ENCODE data around the gene FMC1. TPM values are rescaled to one million over a fixed set of nuclear protein-coding genes. Genes with fewer than 3 reads are reported as not detected.

FMC1 gene
- total RNA-seq, 8 experiments from 2014 or later: 18.4 to 50.2 (median 31.6) TPM

DNA sequence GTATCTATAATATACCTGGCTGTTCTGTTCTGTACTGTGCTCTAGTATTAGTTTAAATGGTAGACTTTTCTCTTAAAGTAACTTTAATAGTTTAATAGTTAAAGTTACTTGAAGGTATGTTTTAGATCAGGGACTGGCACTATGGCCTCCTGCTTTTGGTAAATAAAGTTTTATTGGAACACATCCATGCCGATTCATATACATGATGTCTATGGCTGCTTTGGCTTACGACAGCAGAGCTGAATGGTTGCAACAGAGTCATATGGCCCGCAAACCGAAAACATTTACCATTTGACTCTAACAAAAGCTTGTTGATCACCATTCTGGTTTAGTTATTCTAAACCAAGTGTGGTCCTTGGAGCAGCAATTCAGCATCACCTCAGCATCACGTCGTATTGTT is 25.3 kb downstream of the FMC1 start:
- H3K27ac ChIP-seq: no peak overlapping the region
- H3K4me1 ChIP-seq (replicated peaks in 1 of 2): peaks cover 2 to 6% of the 10 kb centered on the region in 2 donors
- 78 to 100% (median 96%) methylated on average over 3 to 6 of the region's 6 CpGs; no CpG with 5 or more reads in 3 of the 10 experiments for WGBS, 10 experiments
- ATAC-seq (replicated peaks in 6 of 8): no peak
- H3K4me3 ChIP-seq: no peak overlapping the region
- in situ Hi-C loops (cut with MboI; ENCODE audit: low pct_unique_long_range_greater_than_20kb in 2 of 9, low sequenced_read_pairs in 9 of 9, unreplicated experiment in 9 of 9): no loop called here

DNA sequence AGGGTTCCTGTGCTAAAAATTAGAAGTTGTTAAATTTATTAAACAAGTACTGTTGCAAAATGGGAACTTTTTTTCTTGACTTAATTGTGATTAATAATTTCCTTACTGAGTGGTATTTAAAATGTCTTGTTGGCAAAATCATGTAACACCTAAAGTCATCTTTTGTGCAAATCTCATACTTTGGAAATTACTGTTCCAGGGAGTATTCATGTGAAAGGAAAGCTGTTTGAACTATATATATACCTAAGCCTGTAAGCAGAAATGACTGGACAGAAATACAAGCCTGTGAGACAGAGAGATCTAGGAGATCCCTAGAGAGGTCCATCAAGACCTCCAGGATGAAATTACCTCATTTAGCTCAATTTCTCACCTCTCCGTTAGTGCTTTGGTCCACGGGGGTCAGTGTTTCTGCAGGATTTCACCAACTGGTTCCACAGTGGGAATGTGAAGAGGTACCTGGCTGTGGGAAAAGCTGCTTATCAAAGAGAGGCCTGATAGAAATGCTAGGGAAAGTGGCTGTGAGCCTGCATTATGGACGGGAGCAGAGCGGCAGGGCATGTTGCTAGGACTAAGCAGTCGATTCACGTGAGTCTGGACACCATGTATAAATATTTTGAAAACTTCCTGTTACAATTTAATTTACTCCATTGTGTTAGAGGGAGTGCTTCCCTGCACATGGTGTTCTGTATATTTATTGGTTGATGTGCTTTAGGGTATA is 26.5 kb downstream of the FMC1 start:
- ATAC-seq (replicated peaks in 6 of 8): no peak
- Histone ChIP-seq H3K27ac (no peak overlapping the region), H3K4me3 (no peak overlapping the region), H3K4me1 (replicated peaks in 1 of 2) (no peaks in the 10 kb centered on the region)
- in situ Hi-C loops (cut with MboI; ENCODE audit: low pct_unique_long_range_greater_than_20kb in 2 of 9, low sequenced_read_pairs in 9 of 9, unreplicated experiment in 9 of 9): no loop called here
- 70 to 100% (median 93%) methylated on average over 1 to 6 of the region's 6 CpGs; no CpG with 5 or more reads in 3 of the 10 experiments for WGBS, 10 experiments

DNA sequence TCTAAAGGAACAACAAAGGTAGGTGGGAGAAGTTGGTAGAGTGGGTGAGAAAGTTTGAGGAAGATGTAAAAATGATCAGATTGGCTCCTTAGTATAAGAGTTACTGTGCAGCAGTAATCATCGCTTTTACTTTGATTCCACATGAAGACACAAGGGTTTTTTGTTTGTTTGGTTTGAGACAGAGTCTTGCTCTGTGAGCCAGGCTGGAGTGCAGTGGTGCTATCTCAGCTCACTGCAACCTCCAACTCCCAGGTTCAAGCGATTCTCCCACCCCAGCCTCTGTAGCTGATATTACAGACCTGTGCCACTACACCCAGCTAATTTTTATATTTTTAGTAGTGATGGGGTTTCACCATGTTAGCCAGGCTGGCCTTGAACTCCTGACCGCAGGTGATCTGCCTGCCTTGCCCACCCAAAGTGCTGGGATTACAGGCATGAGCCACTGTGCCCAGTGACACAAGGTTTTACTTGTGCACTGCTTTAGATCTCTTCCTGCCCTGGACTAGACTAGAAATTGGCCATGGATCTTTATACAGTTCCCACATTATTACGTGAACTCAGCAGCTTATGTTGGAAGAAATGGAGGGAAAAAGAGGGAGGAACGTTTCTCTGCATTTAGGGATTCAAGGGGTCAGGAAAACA is 29.3 kb downstream of the FMC1 start:
- ATAC-seq (replicated peaks in 6 of 8): peak in 3 of 8 experiments; percentile 7 to 17 (median 12)
- H3K4me3 ChIP-seq: no peak overlapping the region
- H3K27ac ChIP-seq: no peak overlapping the region
- peaks cover 0 to 4% of the 10 kb centered on the region in 2 donors for H3K4me1 ChIP-seq (replicated peaks in 1 of 2)
- WGBS, 10 experiments: 46 to 100% (median 88%) methylated on average over 1 to 5 of the region's 5 CpGs; no CpG with 5 or more reads in 1 of the 10 experiments
- in situ Hi-C loops (cut with MboI; ENCODE audit: low pct_unique_long_range_greater_than_20kb in 2 of 9, low sequenced_read_pairs in 9 of 9, unreplicated experiment in 9 of 9): no loop called here

DNA sequence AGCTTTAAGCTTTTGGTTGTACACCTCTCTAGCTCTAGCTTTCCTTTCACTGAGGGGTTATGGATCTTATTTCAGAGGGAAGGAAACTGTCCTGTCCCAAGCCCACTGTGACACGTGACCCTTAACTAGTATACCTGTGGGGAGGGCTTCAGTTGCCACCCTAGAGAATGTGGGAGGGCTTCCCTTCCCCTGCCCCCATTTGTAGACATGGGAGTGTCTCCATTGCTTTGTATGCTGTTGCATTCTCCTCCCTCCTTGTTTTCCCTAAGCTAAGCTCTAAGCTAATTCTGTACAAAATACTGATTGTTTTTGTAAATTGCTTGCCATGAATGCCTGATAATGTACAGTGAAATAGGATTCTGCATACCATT is 29.8 kb downstream of the FMC1 start:
- WGBS, 10 experiments: 43 to 100% (median 100%) methylated on average over 1 of the region's 1 CpG; no CpG with 5 or more reads in 6 of the 10 experiments
- Histone ChIP-seq H3K4me1 (replicated peaks in 1 of 2) (peaks cover 0 to 4% of the 10 kb centered on the region in 2 donors), H3K4me3 (no peak overlapping the region), H3K27ac (no peak overlapping the region)
- peak in 3 of 8 experiments; percentile 15 to 41 (median 37) for ATAC-seq (replicated peaks in 6 of 8)
- in situ Hi-C loops (cut with MboI; ENCODE audit: low pct_unique_long_range_greater_than_20kb in 2 of 9, low sequenced_read_pairs in 9 of 9, unreplicated experiment in 9 of 9): no loop called here

DNA sequence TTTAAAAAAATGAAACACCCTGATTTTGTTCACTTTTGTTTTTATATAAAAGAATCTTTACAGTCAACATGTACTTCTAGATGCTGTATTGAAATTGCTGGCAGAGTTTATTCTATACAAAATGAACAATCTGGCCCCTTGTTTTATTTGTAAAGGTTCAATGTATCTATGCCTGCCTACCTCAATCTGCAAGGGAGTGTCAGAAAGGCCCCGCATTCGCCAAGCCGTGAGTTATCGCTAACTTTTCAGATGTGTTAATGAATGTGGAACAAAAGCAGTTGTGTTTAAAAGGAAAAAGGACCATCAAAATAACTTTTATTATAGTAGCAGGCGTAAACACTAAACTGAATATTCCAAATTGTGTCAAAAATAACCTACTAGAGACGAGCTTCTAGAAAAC is 33.1 kb downstream of the FMC1 start:
- ATAC-seq (replicated peaks in 6 of 8): no peak
- in situ Hi-C loops (cut with MboI; ENCODE audit: low pct_unique_long_range_greater_than_20kb in 2 of 9, low sequenced_read_pairs in 9 of 9, unreplicated experiment in 9 of 9): no loop called here
- Histone ChIP-seq H3K4me1 (replicated peaks in 1 of 2) (peaks cover 0 to 4% of the 10 kb centered on the region in 2 donors), H3K4me3 (no peak overlapping the region), H3K27ac (no peak overlapping the region)
- WGBS, 10 experiments: 28 to 91% (median 73%) methylated on average over 2 to 6 of the region's 6 CpGs

DNA sequence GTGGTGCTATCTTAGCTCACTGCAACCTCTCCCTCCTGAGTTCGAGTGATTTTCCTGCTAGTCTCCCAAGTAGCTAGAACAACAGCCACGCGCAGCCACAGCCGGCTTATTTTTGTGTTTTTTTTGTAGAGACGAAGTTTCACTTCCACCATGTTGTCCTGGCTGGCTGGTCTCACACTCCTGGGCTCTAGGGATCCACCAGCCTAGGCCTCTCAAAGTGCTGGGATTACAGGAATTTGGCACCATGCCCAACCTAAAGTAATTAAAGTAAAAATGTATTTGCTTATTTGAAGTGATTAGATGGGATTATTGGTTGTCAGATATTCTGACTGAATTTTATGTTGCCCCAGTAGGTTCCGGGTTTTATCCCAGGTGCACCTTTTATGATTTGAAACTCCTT is 41.3 kb downstream of the FMC1 start:
- WGBS, 10 experiments: 69 to 100% (median 100%) methylated on average over 1 to 6 of the region's 6 CpGs; no CpG with 5 or more reads in 1 of the 10 experiments
- no peak overlapping the region for H3K27ac ChIP-seq
- ATAC-seq (replicated peaks in 6 of 8): no peak
- in situ Hi-C loops (cut with MboI; ENCODE audit: low pct_unique_long_range_greater_than_20kb in 2 of 9, low sequenced_read_pairs in 9 of 9, unreplicated experiment in 9 of 9): no loop called here
- no peaks in the 10 kb centered on the region for H3K4me1 ChIP-seq (replicated peaks in 1 of 2)
- no peak overlapping the region for H3K4me3 ChIP-seq

DNA sequence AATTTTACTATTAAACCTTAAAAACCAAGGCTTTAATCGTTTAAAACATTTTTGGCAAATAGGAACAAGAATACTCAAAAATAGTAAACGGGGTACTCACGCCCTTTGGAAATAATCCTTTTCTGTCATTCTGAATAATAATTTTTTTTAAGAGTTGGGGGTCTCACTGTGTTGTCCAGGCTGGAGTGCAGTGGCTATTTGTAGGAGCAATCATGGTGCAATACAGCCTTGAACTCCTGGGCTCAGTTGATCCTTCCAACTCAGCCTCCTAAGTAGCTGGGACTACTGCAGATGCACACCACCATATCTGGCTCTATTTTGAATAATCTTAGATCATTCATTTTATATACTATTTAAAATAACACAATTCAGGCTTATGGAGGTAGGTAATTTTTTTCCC is 43.5 kb downstream of the FMC1 start:
- Histone ChIP-seq H3K4me1 (replicated peaks in 1 of 2) (peaks cover 0 to 2% of the 10 kb centered on the region in 2 donors), H3K27ac (no peak overlapping the region), H3K4me3 (no peak overlapping the region)
- 72 to 100% (median 94%) methylated on average over 2 to 3 of the region's 3 CpGs for WGBS, 10 experiments
- ATAC-seq (replicated peaks in 6 of 8): no peak
- in situ Hi-C loops (cut with MboI; ENCODE audit: low pct_unique_long_range_greater_than_20kb in 2 of 9, low sequenced_read_pairs in 9 of 9, unreplicated experiment in 9 of 9): no loop called here

DNA sequence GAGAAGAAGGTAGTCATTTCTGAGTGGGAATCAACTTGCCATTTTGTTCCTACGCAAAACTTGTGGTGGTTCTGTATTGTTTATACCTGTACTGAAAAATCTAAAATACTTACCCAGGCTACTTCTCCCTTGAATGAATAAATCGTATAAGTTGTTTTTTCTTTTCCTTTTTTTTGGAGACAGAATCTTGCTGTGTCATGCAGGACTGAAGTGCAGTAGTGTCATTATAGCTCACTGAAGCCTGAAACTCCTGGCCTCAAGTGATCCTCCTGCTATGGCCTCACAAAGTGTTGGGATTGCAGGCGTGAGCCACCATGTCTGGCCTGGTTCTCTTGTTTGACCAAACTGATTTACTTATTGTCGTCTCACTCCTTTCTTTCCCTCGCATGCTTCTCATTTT is 46.5 kb downstream of the FMC1 start:
- no peak for ATAC-seq (replicated peaks in 6 of 8)
- Histone ChIP-seq H3K4me1 (replicated peaks in 1 of 2) (peaks cover 0 to 2% of the 10 kb centered on the region in 2 donors), H3K4me3 (no peak overlapping the region), H3K27ac (no peak overlapping the region)
- WGBS, 10 experiments: 90 to 100% (median 98%) methylated on average over 2 to 5 of the region's 5 CpGs
- in situ Hi-C loops (cut with MboI; ENCODE audit: low pct_unique_long_range_greater_than_20kb in 2 of 9, low sequenced_read_pairs in 9 of 9, unreplicated experiment in 9 of 9): no loop called here

DNA sequence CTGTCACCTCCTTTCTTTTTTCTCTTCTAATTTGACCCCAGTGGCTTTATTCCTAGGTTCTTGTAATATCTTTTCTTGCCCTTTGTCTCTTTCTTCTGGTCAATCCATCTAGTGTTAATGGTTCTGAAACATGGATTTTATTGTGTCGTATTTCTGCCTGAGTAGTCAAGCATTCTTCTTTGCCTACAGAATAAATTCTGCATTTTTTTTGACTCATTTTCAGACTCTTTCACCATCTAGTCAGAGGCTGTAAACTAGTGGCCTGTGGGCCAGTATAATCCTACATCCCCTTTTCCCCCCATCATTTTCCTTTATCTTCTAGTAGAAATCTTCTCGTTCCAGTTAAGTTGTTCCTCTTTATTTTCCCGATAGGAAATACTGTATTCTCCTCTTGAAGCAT is 48.0 kb downstream of the FMC1 start:
- H3K4me1 ChIP-seq (replicated peaks in 1 of 2): peaks cover 0 to 2% of the 10 kb centered on the region in 2 donors
- H3K27ac ChIP-seq: no peak overlapping the region
- in situ Hi-C loops (cut with MboI; ENCODE audit: low pct_unique_long_range_greater_than_20kb in 2 of 9, low sequenced_read_pairs in 9 of 9, unreplicated experiment in 9 of 9): no loop called here
- WGBS, 10 experiments: 93 to 100% (median 99%) methylated on average over 2 to 3 of the region's 3 CpGs; no CpG with 5 or more reads in 1 of the 10 experiments
- ATAC-seq (replicated peaks in 6 of 8): no peak
- H3K4me3 ChIP-seq: no peak overlapping the region

DNA sequence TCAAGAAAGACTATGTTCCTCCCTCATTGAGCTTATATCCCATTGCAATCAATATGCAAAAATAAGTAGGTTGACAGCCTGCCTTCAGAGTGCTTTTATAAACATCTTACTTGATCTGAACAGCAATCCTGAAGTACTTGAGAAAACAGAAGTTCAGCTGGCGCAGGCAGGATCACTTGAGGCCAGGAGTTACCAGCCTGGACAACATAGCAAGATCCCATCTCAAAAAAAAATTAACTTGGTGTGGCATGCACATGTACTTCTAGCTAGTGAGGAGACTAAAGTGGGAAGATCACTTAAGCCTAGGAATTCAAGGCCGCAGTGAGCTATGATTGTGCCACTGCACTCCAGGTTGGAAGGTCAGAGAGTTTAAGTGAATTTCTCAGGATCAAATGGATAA is 48.6 kb downstream of the FMC1 start:
- H3K4me3 ChIP-seq: no peak overlapping the region
- peaks cover 0 to 2% of the 10 kb centered on the region in 2 donors for H3K4me1 ChIP-seq (replicated peaks in 1 of 2)
- no peak for ATAC-seq (replicated peaks in 6 of 8)
- no peak overlapping the region for H3K27ac ChIP-seq
- in situ Hi-C loops (cut with MboI; ENCODE audit: low pct_unique_long_range_greater_than_20kb in 2 of 9, low sequenced_read_pairs in 9 of 9, unreplicated experiment in 9 of 9): no loop called here
- 60 to 100% (median 96%) methylated on average over 1 to 2 of the region's 2 CpGs; no CpG with 5 or more reads in 1 of the 10 experiments for WGBS, 10 experiments

DNA sequence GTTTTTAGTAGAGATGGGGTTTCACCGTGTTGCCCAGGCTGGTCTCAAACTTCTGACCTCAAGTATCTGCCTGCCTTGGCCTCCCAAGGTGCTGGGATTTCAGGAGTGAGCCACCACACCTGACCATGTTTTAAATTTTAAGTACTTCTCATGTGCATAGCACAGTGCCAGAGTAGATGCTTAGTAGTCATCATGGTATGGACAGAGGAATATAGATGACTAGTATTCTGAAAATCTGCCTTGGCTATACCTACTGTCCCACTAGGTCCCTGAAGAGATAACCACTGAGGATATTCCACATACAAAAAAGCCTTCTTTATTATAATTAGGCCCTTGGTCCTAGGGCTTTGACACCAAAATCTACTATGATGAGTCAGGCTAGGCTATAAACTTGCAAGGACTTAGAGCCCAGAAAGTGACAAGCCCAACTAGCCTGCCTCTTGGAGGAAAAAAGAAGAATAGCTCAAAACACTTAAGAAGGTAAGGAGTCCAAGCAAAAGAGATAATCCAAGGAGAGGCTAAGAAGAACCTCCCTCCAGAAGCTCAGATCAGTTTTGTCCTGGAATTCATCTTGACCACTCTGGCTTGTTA is 52.6 kb downstream of the FMC1 start:
- peak in 2 of 8 experiments; percentile 30 to 62 for ATAC-seq (replicated peaks in 6 of 8)
- Histone ChIP-seq H3K4me1 (replicated peaks in 1 of 2) (peaks cover 0 to 2% of the 10 kb centered on the region in 2 donors), H3K4me3 (no peak overlapping the region), H3K27ac (no peak overlapping the region)
- in situ Hi-C loops (cut with MboI; ENCODE audit: low pct_unique_long_range_greater_than_20kb in 2 of 9, low sequenced_read_pairs in 9 of 9, unreplicated experiment in 9 of 9): no loop called here
- 83 to 100% (median 100%) methylated on average over 1 of the region's 1 CpG; no CpG with 5 or more reads in 4 of the 10 experiments for WGBS, 10 experiments

DNA sequence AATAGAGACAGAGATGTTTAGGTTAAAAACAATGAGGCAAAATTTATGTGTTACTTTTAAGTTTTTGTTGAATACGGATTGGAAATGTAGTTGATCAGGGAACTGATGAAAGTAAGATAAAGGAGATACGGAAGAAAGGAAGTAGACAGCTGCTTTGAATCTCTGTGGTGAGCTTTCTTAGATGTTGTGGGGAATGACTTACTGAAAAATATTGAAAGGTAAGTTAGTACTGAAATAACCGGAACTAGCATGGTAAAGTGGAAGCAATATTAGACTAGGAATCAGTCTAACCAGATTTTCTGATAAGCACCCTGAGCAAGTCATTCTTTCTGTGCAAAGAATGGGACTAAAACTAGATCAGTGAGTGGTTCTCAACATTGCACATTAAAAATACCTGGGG is 53.4 kb downstream of the FMC1 start:
- no peaks in the 10 kb centered on the region for H3K4me1 ChIP-seq (replicated peaks in 1 of 2)
- in situ Hi-C loops (cut with MboI; ENCODE audit: low pct_unique_long_range_greater_than_20kb in 2 of 9, low sequenced_read_pairs in 9 of 9, unreplicated experiment in 9 of 9): no loop called here
- 55 to 100% (median 93%) methylated on average over 1 to 3 of the region's 3 CpGs for WGBS, 10 experiments
- no peak overlapping the region for H3K4me3 ChIP-seq
- H3K27ac ChIP-seq: no peak overlapping the region
- ATAC-seq (replicated peaks in 6 of 8): no peak

Measured in motor neuron (in vitro differentiated cells).